ENCODE results near the gene SKIC8.

SKIC8 gene

DNA sequence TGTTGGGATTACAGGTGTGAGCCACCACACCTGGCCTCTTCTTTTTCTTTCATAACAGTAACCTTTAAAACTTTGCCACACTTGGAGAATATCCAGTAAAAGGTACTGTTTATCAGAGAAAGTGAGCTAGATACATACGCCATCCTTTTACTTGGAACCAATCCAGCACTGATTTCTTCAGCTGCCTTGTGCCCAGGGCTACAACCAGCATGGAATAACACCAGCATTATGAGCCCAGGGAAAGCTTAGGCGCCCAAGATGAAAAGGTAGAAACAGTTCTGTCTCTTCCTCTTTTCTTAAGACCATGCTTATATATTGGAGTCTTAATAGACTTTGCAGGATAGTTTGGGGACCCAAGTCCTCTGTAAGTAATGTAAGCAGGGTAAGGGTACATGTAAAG, 8.4 kb downstream of the SKIC8 start:
- DNase-seq = no peak

DNA sequence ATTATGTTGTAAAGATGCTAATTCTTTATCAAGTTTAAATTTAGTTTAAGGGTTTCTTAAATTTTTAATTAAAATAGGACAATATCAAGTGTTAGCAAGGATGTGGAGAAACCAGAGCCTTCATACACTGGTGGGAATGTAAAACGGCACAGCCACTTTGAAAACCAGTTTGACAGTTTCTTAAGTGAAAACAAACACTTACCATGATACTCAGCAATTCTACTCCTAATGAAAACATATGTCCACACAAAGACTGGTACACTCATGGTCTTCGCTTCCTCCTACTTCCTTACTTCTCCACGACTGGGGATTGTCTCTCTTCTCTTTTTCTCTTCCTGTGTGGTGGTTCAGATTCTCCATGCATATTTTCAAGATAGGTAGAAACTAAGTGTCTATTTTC, 9.2 kb downstream of the SKIC8 start:
- peak; percentile 23 for DNase-seq

DNA sequence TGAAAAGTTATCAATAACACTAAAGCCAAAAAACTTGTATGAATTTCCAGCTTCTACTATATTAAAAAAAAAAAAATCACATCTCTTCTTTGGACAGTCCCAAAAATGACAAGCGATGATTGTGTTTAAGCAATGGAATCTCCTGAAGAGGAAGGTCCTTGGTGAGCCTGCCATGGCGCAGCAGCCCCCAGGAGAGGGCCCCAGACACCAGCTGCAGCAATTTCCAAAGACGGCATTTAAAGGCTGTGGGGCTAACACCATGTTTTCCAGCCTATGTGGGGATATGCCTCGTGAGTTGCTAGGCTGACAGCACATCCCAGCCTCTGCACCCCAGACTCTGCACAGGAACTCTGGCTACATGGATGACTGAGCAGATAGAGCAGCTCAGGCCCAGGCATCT, 14.7 kb downstream of the SKIC8 start:
- DNase-seq = no peak

DNA sequence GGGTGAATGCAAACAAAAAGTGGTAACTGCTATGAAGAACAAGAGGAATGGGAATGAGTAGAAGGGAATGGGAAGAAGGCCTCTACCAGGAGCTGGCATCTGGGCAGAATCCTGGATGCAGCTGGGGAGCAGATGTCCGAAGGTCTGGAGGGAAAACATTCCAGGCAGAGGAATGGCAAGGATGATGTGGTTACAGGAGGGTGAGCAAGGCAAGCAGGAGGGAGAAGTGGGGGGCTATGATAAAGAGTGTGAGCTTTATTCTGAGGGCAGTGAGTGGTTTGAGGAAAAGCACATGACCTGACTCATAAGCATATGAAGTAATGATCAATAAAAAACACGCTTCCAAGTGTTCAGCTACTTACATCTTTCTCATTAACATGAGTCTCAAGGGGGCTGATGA, 17.1 kb downstream of the SKIC8 start:
- no peak for DNase-seq

DNA sequence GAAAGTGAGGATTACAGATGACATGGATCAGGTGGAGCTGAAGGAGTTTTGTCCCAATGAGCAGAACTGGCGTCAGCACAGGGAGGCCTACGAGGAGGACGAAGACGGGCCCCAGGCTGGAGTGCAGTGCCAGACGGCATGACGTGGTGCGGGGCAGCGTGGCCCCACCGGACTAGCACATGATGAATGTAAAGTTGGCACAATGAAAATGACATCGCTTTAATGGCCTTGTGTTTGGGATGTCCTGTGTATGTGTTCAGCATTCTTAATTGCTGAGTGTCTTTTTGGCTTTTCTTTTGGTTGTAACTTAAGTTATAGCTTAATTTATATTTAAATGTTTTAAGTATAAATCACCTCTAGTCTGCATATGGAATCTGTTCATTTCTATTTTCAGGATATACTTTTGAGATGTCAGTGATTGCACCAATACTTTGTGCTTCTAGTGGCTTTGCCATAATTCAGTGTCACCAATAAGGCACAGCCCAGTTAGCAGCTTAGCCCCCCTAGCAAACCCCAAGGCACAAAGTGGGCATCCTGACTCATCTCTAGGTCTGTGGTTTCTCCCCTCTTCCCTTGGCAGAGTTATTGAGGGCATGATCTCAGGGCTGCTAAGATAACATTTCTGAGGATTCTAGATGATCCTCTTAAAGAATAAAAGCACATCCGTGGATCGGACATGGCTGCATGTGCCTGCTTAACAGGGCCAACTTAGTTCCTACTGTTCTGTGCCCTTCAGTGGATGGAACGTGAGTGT, 18.9 kb downstream of the SKIC8 start:
- no peak for DNase-seq

DNA sequence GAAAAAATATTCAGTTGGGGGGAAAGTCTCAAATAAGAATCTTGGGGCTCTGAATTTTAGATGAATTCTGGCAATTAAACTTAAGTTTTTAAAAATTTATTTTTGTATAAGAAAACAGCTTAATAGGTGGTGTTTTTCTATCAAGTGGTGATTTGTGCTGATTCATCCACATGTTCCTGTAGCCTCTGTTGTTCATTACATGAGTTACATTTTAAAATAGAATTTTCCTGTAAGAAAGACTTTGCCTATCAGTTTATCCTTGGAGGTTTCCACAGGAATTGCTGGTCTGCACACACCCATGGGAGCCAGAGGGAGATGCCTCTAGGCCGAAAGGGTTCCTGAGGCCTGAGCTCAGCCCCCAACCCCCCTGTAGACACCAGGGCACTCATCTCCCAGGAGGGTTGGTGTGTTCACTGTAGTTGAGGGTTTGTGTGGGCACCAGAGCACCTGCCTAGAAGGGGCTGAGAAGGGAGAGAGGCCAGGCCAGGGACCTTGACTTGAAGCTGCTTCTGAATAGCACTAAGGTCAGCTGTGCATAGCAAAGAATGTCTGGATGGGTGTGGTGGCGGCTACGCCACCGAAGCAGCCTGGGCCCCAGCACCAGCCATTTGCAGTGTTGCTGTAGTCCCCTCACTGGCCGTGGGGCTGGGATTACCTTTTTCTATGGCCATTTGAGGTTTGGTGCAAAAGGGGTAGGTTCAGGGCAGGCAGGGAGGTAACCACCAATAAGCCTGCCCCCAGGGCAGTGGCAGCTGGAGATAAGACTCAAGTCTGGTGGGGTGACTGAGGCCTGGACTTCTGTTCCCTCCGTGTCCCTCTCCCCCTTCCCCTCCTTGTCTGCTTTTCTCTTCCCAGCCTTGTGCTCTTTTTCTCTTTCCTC, 23.1 kb downstream of the SKIC8 start:
- DNase-seq = no peak

DNA sequence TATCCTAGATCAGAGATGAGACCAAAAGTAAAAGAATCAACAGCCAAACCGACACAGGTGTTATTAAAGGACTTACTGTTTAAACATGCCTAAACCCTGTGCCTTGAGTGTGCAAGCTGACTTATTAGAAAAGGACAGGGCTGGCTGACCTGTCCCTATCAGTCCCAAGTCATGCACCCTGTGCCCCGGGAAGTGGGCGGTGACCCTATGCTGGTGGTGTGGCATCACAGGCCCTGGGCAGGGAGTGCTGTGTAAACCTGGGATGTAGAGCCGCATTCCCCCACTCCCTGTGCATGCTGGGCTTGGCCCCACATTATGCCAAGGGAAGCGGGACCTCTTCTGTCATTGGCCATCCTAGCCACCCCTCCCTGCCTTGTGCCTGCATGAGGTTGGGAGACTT, 24.4 kb downstream of the SKIC8 start:
- DNase-seq = no peak

DNA sequence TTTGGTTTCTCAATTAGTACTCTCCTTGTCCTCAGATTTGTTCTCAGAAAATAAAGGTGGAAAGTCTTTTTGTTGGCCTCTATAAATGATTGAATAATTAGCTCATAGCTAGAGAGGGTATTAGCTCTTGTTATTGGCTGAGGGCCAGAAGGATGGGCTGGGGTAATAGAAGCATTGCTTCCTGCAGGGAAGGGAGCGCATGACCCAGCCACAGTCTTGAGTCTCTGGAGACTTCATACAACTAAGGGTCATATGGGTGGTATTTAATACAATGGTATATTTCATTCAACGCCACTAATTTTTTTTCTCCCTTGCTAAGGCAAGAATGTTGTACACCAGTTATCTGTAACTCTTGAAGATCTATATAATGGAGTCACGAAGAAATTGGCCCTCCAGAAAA, 26.6 kb downstream of the SKIC8 start:
- no peak for DNase-seq

DNA sequence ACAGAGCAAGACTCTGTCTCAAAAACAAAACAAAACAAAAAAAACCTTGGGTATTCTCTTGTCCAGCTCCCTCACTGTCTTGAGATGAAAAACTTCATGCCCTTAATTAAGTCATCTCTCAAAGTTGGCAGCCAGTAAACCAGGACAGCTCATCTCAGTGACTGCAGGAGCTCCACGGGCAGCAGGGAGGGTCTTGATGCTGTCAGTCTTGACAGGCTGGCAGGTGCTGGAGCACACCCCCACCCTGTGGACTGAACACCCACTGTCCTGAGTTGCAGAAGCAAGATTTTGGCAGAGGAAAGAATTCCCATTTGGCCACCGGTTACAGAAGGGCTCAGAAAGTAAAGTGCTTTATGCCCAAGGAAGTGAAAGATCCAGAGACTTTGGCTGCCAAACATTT, 27.1 kb downstream of the SKIC8 start:
- no peak for DNase-seq

DNA sequence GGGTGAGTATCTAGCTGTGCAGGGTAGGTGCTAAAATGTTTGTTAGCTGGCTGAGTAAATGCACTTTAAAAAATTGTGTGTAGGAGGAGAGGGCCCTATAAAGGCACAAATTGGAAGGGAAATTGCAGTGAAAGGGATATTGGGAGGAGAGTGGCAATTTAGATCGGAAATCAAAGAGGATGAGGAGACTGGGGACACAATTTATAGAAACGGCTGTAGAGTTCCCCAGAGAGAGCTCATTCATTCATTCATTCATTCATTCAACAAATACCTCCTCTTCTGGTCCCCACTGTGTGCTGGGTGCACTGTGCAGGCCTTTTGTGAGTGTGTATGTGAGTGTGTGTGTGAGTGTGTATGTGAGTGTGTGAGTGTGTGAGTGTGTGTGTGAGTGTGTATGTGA, 32.6 kb downstream of the SKIC8 start:
- DNase-seq = no peak

DNA sequence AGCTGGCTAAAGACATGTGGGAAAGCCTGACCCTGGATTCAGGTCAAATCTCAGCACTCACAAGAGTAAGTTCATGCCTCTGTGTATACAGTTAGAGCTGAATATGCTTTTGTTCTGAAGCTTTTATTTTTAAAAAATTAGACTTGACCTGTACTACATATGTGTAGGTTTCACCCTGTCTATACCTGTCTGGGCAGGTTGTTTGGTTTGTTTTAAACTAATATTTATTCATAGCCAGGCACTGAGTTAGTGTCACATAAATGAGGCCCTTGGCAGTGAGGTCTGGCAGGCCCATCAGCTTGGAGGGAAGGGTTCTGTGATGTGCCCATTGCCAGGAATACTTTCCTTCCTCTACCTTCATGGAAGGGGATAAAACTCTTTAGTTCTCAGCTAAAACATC, 33.2 kb downstream of the SKIC8 start:
- no peak for DNase-seq

DNA sequence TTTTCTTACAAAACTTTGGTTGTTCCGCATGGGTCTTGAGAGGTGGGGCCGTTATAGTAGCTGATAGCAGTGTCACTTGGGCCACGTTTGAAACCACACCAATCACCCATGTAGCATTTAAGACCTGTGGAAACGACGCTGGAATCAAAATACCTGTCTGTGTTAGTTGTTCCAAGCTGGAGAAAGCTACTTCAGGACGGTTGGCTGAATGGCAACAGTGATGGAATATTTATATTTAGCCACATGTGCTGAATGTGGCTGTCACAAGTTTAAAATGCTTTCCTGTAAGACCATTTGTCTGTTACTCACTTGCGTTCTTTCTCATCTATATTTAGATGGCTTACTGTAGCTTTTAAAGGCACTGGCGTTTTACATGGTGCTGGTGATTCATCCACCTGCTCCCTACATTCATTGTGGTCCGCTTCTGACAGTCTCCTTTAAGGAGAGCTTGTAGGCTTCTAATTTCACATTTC, 33.6 kb downstream of the SKIC8 start:
- no peak for DNase-seq

DNA sequence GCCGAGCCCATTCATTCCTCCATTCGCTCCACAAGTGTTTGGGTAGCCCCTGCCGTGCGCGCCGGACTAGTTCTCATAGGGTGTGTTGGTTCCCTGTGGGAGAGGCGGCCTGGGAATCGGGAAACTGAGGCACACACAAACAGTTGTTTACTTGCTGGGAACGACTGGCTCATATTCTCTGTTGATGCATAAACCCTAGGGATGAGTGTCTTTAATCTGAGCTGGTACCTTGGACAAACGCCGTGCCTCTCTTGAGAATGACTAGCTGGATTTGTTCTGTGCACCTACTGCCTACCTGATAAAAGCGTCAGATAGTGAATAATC, 34.3 kb downstream of the SKIC8 start:
- DNase-seq = no peak

DNA sequence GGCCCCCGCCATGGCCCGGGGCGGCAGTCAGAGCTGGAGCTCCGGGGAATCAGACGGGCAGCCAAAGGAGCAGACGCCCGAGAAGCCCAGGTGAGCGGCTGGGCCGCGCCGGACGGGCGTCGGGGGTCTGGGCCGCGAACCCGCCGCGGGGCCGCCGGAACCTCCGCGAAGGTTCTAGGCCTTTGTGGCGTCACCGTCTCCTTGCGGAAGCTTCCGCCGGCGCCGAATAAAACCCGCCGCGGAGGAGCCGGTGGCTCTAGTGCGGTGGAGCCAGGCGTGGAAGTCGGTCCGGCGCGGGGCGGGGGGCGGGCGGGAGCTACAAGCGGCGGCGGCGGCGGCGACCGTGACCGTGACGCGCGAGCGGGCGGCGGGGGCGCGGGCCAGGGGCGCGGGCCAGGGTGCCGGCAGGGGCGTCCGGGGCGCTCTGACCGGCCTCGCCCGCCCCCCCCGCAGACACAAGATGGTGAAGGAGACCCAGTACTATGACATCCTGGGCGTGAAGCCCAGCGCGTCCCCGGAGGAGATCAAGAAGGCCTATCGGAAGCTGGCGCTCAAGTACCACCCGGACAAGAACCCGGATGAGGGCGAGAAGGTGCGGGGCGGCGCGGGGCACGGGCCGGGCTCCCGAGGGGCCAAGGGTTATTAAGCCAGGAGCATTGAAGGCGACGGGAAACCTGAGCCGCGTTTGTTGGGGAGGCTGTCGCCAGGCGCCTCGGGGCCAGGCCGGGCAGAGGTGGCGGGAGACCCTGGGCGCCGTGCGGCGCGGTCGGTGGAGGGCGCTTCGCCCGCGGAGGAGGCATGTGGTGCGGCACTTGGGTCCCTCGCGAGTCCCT, 34.9 kb downstream of the SKIC8 start, which contains the start of gene DNAJA4:
Gene DNAJA4 (plus strand): TSS at position 259 of the 833 bp plus-strand sequence. CDS start 202 bp downstream, at position 461.
- no peak for DNase-seq

DNA sequence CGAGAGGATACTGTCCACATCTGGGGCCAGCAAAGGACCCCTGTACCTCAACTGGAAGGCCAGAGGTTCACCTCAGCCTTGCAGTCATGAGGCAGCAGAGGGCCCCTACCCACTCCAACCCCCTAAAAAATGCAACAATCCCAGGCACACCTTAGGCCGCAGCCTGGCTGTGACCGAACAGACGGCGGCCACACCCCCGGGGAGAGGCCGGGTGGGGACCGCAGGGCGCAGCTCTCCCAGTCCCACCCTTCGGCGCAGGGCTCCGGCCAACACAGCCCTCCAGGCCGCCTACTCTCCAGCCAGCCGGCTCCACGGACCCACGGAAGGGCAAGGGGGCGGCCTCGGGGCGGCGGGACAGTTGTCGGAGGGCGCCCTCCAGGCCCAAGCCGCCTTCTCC, 35.5 kb downstream of the SKIC8 start:
- DNase-seq = no peak

DNA sequence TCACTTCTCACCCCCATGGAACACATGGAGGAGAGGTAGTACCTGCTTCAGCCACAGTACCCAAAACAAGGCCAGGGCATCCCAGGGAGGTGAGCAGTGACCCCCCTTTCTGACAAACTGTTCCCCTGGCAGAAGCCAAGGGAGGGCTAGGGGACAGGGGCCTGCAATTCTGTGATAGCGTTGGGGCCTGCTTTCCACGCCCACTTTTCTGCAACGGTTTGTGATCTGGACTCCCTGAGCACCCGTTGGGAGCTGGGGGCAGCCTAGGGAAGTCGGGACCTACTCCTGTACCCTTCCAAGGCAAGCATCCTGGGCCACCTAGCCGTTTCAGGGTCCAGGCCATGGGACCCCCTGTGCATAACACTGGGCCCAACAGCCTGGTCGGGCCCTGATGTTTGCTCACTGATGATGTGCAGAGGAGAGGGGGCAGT, 36.0 kb downstream of the SKIC8 start:
- no peak for DNase-seq

DNA sequence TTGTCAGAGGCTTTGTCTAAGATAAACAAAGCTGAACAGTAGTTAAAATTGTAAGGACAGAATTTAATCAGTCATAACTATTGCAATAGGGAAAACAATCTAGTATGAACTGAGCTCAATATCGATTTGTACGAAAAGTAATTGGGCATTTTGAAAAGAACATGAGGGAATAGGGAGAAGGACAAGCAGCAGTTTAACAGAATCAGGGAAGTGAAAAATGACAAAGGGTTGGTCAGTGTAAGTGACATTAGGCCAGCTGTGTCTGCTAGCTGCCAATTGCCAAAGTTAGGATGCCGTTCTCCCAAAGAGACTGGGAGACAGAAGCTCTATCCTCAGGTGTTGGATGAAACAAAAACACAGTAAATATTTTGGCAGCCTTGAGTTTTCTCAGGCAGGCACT, 38.3 kb downstream of the SKIC8 start:
- no peak for DNase-seq

DNA sequence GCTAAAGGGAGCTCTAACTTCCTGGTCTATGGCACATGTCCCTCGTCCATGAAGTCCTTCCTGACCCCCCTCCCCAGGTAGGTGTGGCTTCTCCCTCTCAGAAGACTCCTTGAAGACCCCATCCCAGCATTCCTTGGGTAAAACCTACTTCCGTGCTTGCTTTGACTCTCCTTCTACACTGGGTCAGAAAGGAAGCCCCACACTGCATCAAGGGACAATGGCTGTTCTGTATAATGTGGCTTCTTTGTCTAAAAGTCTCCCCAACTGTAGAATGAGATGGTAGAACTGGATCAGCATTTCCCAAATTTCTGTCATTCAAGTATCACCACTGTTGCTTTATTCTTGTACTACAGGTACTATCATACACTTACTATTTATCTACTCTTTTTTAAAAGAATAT, 38.9 kb downstream of the SKIC8 start:
- no peak for DNase-seq

DNA sequence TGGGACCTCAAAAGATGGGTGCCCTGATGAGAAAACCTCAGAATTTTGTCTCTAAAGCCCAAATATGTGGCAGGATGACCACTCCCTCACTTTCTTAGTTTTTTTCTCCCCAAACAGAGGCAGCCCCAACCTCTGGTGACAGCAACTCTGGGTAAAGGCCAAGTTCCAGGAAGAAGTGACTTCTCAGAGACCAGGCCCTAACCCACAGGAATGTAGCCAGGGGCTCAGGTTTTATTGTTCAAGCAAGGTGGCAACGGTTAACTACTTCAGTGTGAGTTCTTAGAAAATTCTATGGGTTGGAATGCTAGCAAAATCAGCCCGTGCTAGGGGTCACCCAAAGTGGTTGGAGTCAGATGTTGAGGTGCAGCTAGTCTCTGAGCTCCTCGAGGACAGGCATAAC, 40.2 kb downstream of the SKIC8 start:
- DNase-seq = no peak

DNA sequence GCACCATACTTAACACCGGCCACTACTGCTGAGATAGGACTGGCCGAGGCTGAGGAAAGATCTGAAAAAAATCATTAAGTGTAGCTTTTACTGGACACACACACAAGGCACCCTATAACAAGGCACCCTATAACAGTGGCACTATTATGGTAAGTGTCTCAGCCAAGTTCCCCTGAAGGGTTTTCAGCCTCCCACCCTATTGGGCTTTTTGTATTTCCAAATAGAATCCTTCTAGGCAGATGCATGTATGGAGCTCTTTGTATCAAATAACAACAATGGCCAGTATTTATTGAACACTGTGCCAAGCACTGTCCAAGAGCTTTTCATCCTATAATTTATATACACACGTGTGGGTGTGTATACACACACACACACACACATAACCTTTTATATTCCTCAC, 41.7 kb downstream of the SKIC8 start:
- DNase-seq = no peak

DNA sequence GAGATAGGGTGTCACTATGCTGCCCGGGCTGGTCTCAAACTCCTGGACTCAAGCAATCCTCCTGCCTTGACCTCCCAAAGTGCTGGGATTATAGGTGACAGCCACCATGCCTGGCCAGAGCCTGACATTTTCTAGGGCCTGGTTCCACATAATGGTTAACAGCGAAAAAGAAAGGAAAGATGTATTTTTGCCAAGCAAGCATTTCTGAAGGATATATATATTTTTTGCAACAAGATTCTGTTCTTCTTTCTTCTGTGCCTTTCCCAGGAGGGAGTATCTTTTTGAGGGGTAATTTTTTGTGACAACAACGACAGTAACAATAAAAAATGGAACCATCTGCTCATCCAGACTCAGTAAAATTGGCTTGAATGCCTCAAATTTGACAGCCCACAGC, 43.4 kb downstream of the SKIC8 start:
- no peak for DNase-seq

DNA sequence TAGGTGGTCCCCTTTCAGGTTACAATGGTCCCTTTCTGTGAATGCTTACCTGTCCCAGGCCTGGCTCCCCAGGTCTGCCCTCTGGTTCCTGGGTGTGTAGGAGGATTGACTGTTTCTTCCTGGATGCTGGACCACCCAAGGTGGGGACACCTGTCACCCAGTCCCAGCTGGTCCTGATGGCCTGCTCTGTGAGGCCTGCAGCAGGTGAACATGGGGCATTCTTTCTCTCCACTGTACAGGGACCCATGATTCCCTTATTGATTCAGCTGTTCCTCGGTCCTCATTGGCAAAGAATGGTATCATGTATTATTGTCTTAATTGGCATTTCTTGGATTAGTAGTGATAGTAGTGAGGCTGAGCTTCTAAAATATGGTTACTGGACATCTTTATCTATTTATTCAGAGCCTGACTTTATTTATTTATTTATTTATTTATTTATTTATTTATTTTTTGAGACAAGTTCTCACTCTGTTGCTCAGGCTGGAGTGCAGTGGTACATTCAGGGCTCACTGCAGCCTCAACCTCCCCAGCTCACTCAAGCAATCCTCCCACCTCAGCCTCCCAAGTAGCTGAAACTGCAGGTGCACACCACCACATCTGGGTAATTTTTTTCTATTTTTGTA, 43.9 kb downstream of the SKIC8 start:
- no peak for DNase-seq

DNA sequence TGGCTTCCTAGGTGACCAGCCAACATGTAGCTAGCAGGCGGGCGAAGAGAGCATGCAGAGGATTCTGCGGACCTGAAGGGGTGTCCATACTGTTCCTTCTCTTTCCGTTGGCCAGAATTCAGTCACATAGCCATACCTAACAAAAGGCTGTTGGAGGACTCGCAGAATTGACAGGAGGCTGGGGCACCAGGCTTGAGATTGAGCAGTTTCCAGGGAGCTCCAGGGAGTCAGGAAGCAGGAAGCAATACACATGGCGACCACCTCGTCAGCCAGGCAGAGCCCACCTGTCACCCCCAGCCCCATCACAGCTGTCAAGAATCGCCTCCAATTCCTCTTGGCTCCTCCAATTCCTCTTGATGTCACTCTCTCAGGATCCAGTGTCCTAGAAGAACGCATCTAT, 48.3 kb downstream of the SKIC8 start:
- no peak for DNase-seq

Measured in NCI-H2029 treated with DMSO at 0.1 percent for 48 hours (cell line).